Mucosa of rectum (tissue), 2 donors: ENCODE data around the gene LMO4.

Experiments used
- H3K27ac ChIP-seq, 2 donors: one replicate each; pipeline ENCODE4 v1.7.0; 2013; ENCODE audit warnings: inconsistent platforms in 2 of 2, low read depth in 2 of 2, low read length in 2 of 2
- H3K27me3 ChIP-seq, 2 donors: one replicate each; pipeline ENCODE4 v1.7.0; 2013; ENCODE audit warnings: low read length in 2 of 2; ENCODE audit not compliant: control insufficient read depth in 2 of 2, insufficient read depth in 2 of 2
- H3K36me3 ChIP-seq, 2 donors: one replicate each; pipeline ENCODE4 v1.7.0; 2013; ENCODE audit warnings: low read length in 2 of 2; ENCODE audit not compliant: control insufficient read depth in 2 of 2, insufficient read depth in 2 of 2
- H3K4me1 ChIP-seq, 2 donors: one replicate each; pipeline ENCODE4 v1.7.0; 2013; ENCODE audit warnings: low read length in 2 of 2, mild to moderate bottlenecking in 1 of 2; ENCODE audit not compliant: control insufficient read depth in 2 of 2, insufficient read depth in 2 of 2
- H3K4me3 ChIP-seq, 2 donors: one replicate each; pipeline ENCODE4 v1.7.0; 2013; ENCODE audit warnings: low read length in 2 of 2
- H3K9ac ChIP-seq, 2 donors: one replicate each; pipeline ENCODE4 v1.7.0; 2013; ENCODE audit warnings: low read length in 2 of 2, low read depth in 1 of 2, mild to moderate bottlenecking in 1 of 2
- H3K9me3 ChIP-seq, 2 donors: one replicate each; pipeline ENCODE4 v1.7.0; 2013; ENCODE audit warnings: low read length in 2 of 2; ENCODE audit not compliant: control insufficient read depth in 2 of 2
- donor health status: healthy.
- donor health status: Normal muscosa, but diverticular disease.

The LMO4 gene

GRCh38 chr1:87335175-87335884 lies 6.7 kb downstream of the LMO4 start:
- Histone ChIP-seq H3K9ac (peak overlapping the region; percentile 50 to 76), H3K4me1 (peaks cover 16 to 19% of the 10 kb centered on the region in 2 donors)

GRCh38 chr1:87336623-87337067 lies 8.0 kb downstream of the LMO4 start:
- H3K9me3 ChIP-seq: no peaks in the 10 kb centered on the region
- no peak overlapping the region for H3K27ac ChIP-seq
- H3K27me3 ChIP-seq: no peaks in the 10 kb centered on the region
- H3K9ac ChIP-seq: no peak overlapping the region
- peak overlapping the region in 1 of 2 donors; percentile 82 for H3K4me3 ChIP-seq
- H3K4me1 ChIP-seq: peaks cover 15 to 16% of the 10 kb centered on the region in 2 donors
- peaks cover 22 to 26% of the 10 kb centered on the region in 2 donors for H3K36me3 ChIP-seq

More at GRCh38 chr1:87335175-87335884, 6.7 kb downstream of the LMO4 start:
- H3K27me3 ChIP-seq: no peaks in the 10 kb centered on the region
- H3K36me3 ChIP-seq: peaks cover 8 to 12% of the 10 kb centered on the region in 2 donors
- no peaks in the 10 kb centered on the region for H3K9me3 ChIP-seq
- peak overlapping the region; percentile 59 to 82 for H3K4me3 ChIP-seq
- peak overlapping the region; percentile 64 to 76 for H3K27ac ChIP-seq

- no peak overlapping the region for H3K4me3 ChIP-seq
- H3K36me3 ChIP-seq: peaks cover 27 to 35% of the 10 kb centered on the region in 2 donors
Observed at GRCh38 chr1:87337606-87338005, 8.9 kb downstream of the LMO4 start.

GRCh38 chr1:87338566-87338965 lies 9.9 kb downstream of the LMO4 start:
- no peaks in the 10 kb centered on the region for H3K9me3 ChIP-seq
- H3K27me3 ChIP-seq: no peaks in the 10 kb centered on the region
- H3K27ac ChIP-seq: no peak overlapping the region
- no peak overlapping the region for H3K4me3 ChIP-seq
- H3K36me3 ChIP-seq: peaks cover 29 to 41% of the 10 kb centered on the region in 2 donors
- H3K9ac ChIP-seq: no peak overlapping the region
- H3K4me1 ChIP-seq: peaks cover 4 to 10% of the 10 kb centered on the region in 2 donors

More at GRCh38 chr1:87337606-87338005, 8.9 kb downstream of the LMO4 start:
- no peak overlapping the region for H3K9ac ChIP-seq
- peaks cover 8 to 10% of the 10 kb centered on the region in 2 donors for H3K4me1 ChIP-seq
- no peaks in the 10 kb centered on the region for H3K27me3 ChIP-seq
- H3K9me3 ChIP-seq: no peaks in the 10 kb centered on the region
- no peak overlapping the region for H3K27ac ChIP-seq

GRCh38 chr1:87344231-87344630 lies 15.6 kb downstream of the LMO4 start:
- Histone ChIP-seq H3K4me1 (no peaks in the 10 kb centered on the region), H3K36me3 (peaks cover 38 to 47% of the 10 kb centered on the region in 2 donors), H3K9ac (no peak overlapping the region), H3K4me3 (no peak overlapping the region), H3K27ac (no peak overlapping the region), H3K27me3 (no peaks in the 10 kb centered on the region), H3K9me3 (no peaks in the 10 kb centered on the region)

- Histone ChIP-seq H3K36me3 (peaks cover 20 to 28% of the 10 kb centered on the region in 2 donors), H3K9ac (no peak overlapping the region), H3K27ac (no peak overlapping the region), H3K9me3 (no peaks in the 10 kb centered on the region), H3K4me1 (no peaks in the 10 kb centered on the region), H3K27me3 (no peaks in the 10 kb centered on the region), H3K4me3 (no peak overlapping the region)
Observed at GRCh38 chr1:87346130-87346814, 17.6 kb downstream of the LMO4 start.

- no peaks in the 10 kb centered on the region for H3K9me3 ChIP-seq
- peaks cover 9 to 10% of the 10 kb centered on the region in 2 donors for H3K36me3 ChIP-seq
- H3K4me3 ChIP-seq: no peak overlapping the region
- H3K27ac ChIP-seq: no peak overlapping the region
- no peak overlapping the region for H3K9ac ChIP-seq
- H3K27me3 ChIP-seq: no peaks in the 10 kb centered on the region
- no peaks in the 10 kb centered on the region for H3K4me1 ChIP-seq
Observed at GRCh38 chr1:87348341-87349019, 19.8 kb downstream of the LMO4 start.

GRCh38 chr1:87349036-87349435 lies 20.4 kb downstream of the LMO4 start:
- Histone ChIP-seq H3K9me3 (no peaks in the 10 kb centered on the region), H3K36me3 (peaks cover 5 to 8% of the 10 kb centered on the region in 2 donors), H3K4me3 (no peak overlapping the region), H3K27ac (no peak overlapping the region), H3K4me1 (no peaks in the 10 kb centered on the region), H3K27me3 (no peaks in the 10 kb centered on the region), H3K9ac (no peak overlapping the region)

GRCh38 chr1:87355894-87356293 lies 27.2 kb downstream of the LMO4 start:
- Histone ChIP-seq H3K27me3 (no peaks in the 10 kb centered on the region), H3K9ac (no peak overlapping the region), H3K27ac (no peak overlapping the region), H3K36me3 (no peaks in the 10 kb centered on the region), H3K9me3 (no peaks in the 10 kb centered on the region), H3K4me1 (no peaks in the 10 kb centered on the region), H3K4me3 (no peak overlapping the region)

- no peaks in the 10 kb centered on the region for H3K36me3 ChIP-seq
- H3K4me3 ChIP-seq: no peak overlapping the region
- H3K9ac ChIP-seq: no peak overlapping the region
- no peaks in the 10 kb centered on the region for H3K4me1 ChIP-seq
- H3K9me3 ChIP-seq: no peaks in the 10 kb centered on the region
- no peaks in the 10 kb centered on the region for H3K27me3 ChIP-seq
- no peak overlapping the region for H3K27ac ChIP-seq
Observed at GRCh38 chr1:87356591-87356990, 27.9 kb downstream of the LMO4 start.
